Measurements from ENCODE around the gene TRAPPC11.

DNA sequence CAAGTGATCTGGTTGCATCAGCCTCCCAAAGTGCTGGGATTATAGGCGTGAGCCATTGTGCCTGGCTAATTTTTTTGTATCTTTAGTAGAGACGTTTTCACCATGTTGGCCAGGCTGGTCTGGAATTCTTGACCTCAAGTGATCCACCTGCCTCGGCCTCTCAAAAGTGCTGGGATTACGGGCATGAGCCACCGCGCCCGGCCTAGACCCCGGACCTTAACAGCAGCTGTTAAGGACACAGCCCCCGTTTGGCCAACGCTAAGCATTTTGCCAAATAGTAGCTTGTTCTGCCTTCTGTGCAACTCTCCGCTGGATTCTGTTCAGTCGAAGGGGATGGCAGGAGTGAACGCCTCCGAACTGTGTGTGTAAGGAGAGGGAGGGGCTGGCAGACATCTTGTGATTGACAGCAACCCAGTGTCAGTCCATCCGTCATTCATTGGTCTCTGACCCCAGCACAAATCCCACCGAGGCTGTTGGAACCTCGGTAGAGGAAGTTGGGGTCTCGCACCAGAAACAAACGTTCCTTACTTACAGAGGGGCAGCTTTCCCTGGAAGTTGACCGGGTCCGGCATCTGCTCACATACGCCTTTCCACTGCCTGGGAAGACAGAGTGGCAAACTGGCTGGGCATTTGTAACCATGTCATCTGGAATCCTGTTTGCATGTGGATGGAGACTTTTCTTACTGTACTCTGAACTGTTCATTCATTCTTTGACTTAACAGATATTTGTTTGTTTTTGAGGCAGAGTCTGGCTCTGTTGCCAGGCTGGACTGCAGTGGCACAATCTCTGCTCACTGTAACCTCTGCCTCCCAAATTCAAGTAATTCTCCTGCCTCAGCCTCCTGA is 69.4 kb downstream of the TRAPPC11 start:
- TF ChIP-seq, protein P1, sequence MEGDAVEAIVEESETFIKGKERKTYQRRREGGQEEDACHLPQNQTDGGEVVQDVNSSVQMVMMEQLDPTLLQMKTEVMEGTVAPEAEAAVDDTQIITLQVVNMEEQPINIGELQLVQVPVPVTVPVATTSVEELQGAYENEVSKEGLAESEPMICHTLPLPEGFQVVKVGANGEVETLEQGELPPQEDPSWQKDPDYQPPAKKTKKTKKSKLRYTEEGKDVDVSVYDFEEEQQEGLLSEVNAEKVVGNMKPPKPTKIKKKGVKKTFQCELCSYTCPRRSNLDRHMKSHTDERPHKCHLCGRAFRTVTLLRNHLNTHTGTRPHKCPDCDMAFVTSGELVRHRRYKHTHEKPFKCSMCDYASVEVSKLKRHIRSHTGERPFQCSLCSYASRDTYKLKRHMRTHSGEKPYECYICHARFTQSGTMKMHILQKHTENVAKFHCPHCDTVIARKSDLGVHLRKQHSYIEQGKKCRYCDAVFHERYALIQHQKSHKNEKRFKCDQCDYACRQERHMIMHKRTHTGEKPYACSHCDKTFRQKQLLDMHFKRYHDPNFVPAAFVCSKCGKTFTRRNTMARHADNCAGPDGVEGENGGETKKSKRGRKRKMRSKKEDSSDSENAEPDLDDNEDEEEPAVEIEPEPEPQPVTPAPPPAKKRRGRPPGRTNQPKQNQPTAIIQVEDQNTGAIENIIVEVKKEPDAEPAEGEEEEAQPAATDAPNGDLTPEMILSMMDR (IDR thresholded peaks at IDR 0.05) = no peak
- TF ChIP-seq POLR2AphosphoS5 (IDR thresholded peaks at IDR 0.05; ENCODE audit: low read depth, low read length) = no peak
- TF ChIP-seq, protein P2, sequence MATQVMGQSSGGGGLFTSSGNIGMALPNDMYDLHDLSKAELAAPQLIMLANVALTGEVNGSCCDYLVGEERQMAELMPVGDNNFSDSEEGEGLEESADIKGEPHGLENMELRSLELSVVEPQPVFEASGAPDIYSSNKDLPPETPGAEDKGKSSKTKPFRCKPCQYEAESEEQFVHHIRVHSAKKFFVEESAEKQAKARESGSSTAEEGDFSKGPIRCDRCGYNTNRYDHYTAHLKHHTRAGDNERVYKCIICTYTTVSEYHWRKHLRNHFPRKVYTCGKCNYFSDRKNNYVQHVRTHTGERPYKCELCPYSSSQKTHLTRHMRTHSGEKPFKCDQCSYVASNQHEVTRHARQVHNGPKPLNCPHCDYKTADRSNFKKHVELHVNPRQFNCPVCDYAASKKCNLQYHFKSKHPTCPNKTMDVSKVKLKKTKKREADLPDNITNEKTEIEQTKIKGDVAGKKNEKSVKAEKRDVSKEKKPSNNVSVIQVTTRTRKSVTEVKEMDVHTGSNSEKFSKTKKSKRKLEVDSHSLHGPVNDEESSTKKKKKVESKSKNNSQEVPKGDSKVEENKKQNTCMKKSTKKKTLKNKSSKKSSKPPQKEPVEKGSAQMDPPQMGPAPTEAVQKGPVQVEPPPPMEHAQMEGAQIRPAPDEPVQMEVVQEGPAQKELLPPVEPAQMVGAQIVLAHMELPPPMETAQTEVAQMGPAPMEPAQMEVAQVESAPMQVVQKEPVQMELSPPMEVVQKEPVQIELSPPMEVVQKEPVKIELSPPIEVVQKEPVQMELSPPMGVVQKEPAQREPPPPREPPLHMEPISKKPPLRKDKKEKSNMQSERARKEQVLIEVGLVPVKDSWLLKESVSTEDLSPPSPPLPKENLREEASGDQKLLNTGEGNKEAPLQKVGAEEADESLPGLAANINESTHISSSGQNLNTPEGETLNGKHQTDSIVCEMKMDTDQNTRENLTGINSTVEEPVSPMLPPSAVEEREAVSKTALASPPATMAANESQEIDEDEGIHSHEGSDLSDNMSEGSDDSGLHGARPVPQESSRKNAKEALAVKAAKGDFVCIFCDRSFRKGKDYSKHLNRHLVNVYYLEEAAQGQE (IDR thresholded peaks at IDR 0.05; ENCODE audit: insufficient read depth in 1 of 2, low read depth in 2 of 2, low read length in 1 of 2) = no peak

Data from Panc1 (cell line).